ENCODE data around the gene ACOT12.

DNA sequence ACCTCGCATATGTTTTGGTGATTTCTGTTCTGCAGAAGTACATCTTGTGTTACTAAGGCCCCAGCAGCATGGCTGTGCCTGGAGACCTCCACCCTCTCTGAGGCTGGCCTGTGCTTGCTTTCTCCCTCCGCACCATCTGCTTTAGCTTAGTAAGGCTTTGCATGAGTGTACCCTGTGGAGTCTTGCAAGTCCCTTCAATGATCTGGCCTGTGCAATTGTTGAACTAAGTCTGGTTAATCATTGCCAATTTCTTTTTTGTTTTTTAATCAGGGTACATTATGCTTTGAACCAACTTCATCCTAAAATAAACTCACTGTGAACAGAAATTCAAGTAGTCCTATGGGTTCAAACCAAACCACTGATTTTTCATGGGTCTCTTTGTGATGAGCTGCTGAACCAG is 32.3 kb downstream of the ACOT12 start:
- TF ChIP-seq, protein P1, sequence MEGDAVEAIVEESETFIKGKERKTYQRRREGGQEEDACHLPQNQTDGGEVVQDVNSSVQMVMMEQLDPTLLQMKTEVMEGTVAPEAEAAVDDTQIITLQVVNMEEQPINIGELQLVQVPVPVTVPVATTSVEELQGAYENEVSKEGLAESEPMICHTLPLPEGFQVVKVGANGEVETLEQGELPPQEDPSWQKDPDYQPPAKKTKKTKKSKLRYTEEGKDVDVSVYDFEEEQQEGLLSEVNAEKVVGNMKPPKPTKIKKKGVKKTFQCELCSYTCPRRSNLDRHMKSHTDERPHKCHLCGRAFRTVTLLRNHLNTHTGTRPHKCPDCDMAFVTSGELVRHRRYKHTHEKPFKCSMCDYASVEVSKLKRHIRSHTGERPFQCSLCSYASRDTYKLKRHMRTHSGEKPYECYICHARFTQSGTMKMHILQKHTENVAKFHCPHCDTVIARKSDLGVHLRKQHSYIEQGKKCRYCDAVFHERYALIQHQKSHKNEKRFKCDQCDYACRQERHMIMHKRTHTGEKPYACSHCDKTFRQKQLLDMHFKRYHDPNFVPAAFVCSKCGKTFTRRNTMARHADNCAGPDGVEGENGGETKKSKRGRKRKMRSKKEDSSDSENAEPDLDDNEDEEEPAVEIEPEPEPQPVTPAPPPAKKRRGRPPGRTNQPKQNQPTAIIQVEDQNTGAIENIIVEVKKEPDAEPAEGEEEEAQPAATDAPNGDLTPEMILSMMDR (IDR thresholded peaks at IDR 0.05): no peak
- no peak for TF ChIP-seq EZH2 (IDR thresholded peaks at IDR 0.05; ENCODE audit: borderline replicate concordance, insufficient read depth, low read depth, low read length, poor library complexity, severe bottlenecking)
